ENCODE results near the gene ARRB1. TPM values are rescaled to one million over a fixed set of nuclear protein-coding genes. Genes with fewer than 3 reads are reported as not detected.

ARRB1 gene
- total RNA-seq, 1 experiment from 2014 or later, result 24.2 TPM

GRCh38 chr11:75291741-75292140 lies 59.7 kb downstream of the ARRB1 start (continued):
- no peak for TF ChIP-seq CEBPB (IDR thresholded peaks at IDR 0.05; ENCODE audit: low read depth)
- no peak for TF ChIP-seq ELF1 (IDR thresholded peaks at IDR 0.05; ENCODE audit: borderline replicate concordance, low read depth)
- no peak for TF ChIP-seq CBX3 (IDR thresholded peaks at IDR 0.05; ENCODE audit: low read depth)
- TF ChIP-seq YY1 (IDR thresholded peaks at IDR 0.05; ENCODE audit: extremely low read depth, insufficient replicate concordance, low read depth, low read length), result no peak
- TF ChIP-seq ZNF274 (IDR thresholded peaks at IDR 0.05; ENCODE audit: low read depth, low read length), result no peak
- no peak for TF ChIP-seq TCF7L2 (IDR thresholded peaks at IDR 0.05; ENCODE audit: borderline replicate concordance, extremely low read depth, insufficient read depth, insufficient read length)
- no peak for TF ChIP-seq SIN3A (IDR thresholded peaks at IDR 0.05; ENCODE audit: low read depth)
- no peak for TF ChIP-seq ZBTB33 (IDR thresholded peaks at IDR 0.05; ENCODE audit: extremely low read depth, insufficient replicate concordance, low read length)

GRCh38 chr11:75289919-75290318 lies 61.5 kb downstream of the ARRB1 start:
- Histone ChIP-seq H4K20me1 (ENCODE audit: insufficient read depth) (no peaks in the 10 kb centered on the region), H3K4me2 (ENCODE audit: low read length) (no peak overlapping the region), H3K27ac (ENCODE audit: low read depth, low read length) (no peak overlapping the region), H3K9ac (ENCODE audit: low read length) (no peak overlapping the region), H2AFZ (ENCODE audit: low read depth, low read length, poor library complexity, severe bottlenecking) (no peak overlapping the region), H3K27me3 (ENCODE audit: insufficient read depth, low read length) (no peaks in the 10 kb centered on the region), H3K9me3 (ENCODE audit: control insufficient read depth in 1 of 2, insufficient read depth in 1 of 2, low read depth in 1 of 2, low read length in 2 of 2) (no peaks in the 10 kb centered on the region), H3K79me2 (ENCODE audit: insufficient read depth, low read length) (no peaks in the 10 kb centered on the region), H3K9me2 (ENCODE audit: insufficient read depth) (no peaks in the 10 kb centered on the region), H3K4me3 (replicated peaks in 1 of 2; ENCODE audit: low read depth in 1 of 2, low read length in 2 of 2) (no peak overlapping the region), H3K4me1 (ENCODE audit: control insufficient read depth in 1 of 2, insufficient read depth in 2 of 2, low read length in 2 of 2) (no peaks in the 10 kb centered on the region), H3K36me3 (ENCODE audit: control insufficient read depth in 1 of 2, insufficient read depth in 2 of 2, low read length in 2 of 2) (peaks cover 0 to 2% of the 10 kb centered on the region in 2 experiments; a peak in 1 of 4 replicates)
- DNase-seq (ENCODE audit: low read depth, low spot score) (no peak), ATAC-seq (no peak)
- RAD21 ChIA-PET (ENCODE audit: low non-redundant PET in 1 of 2, low total read pairs in 2 of 2, uncharacterized antibody in 2 of 2, unreplicated experiment in 2 of 2), result no interaction called here
- CTCF ChIA-PET, result no interaction called here
- POLR2A ChIA-PET, result no interaction called here
- intact Hi-C loops (cut with micrococcal nuclease), result no loop called here
- no peak for TF ChIP-seq POLR2A (IDR thresholded peaks at IDR 0.05; ENCODE audit: borderline replicate concordance, extremely low read depth, insufficient read depth, insufficient read length)
- no peak for TF ChIP-seq EGR1 (IDR thresholded peaks at IDR 0.05; ENCODE audit: low read depth)
- TF ChIP-seq RAD21 (IDR thresholded peaks at IDR 0.05; ENCODE audit: low read depth), result no peak
- no peak for TF ChIP-seq ZFX (IDR thresholded peaks at IDR 0.05)
- no peak for TF ChIP-seq EZH2phosphoT487 (IDR thresholded peaks at IDR 0.05; ENCODE audit: borderline replicate concordance)
- TF ChIP-seq YY1 (IDR thresholded peaks at IDR 0.05; ENCODE audit: extremely low read depth, insufficient replicate concordance, low read depth, low read length), result no peak
- no peak for TF ChIP-seq ZBTB33 (IDR thresholded peaks at IDR 0.05; ENCODE audit: extremely low read depth, insufficient replicate concordance, low read length)
- no peak for TF ChIP-seq TCF7L2 (IDR thresholded peaks at IDR 0.05; ENCODE audit: borderline replicate concordance, extremely low read depth, insufficient read depth, insufficient read length)
- TF ChIP-seq SP1 (IDR thresholded peaks at IDR 0.05; ENCODE audit: low read depth), result no peak
- TF ChIP-seq CTCF (IDR thresholded peaks at IDR 0.05 in 2 of 3, conservative IDR thresholded peaks at IDR 0.05 in 1 of 3; ENCODE audit: borderline replicate concordance in 1 of 3, insufficient read depth in 1 of 3, low read depth in 2 of 3, low read length in 2 of 3), result no peak
- TF ChIP-seq POLR2AphosphoS5 (IDR thresholded peaks at IDR 0.05; ENCODE audit: low read depth, low read length), result no peak
- no peak for TF ChIP-seq MAX (IDR thresholded peaks at IDR 0.05)
- TF ChIP-seq JUND (IDR thresholded peaks at IDR 0.05), result no peak
- no peak for TF ChIP-seq EZH2 (IDR thresholded peaks at IDR 0.05)
- TF ChIP-seq SRF (IDR thresholded peaks at IDR 0.05; ENCODE audit: low read depth), result no peak
- TF ChIP-seq FOSL1 (IDR thresholded peaks at IDR 0.05; ENCODE audit: low read depth), result no peak
- no peak for TF ChIP-seq ZNF274 (IDR thresholded peaks at IDR 0.05; ENCODE audit: low read depth, low read length)
- TF ChIP-seq CBX3 (IDR thresholded peaks at IDR 0.05; ENCODE audit: low read depth), result no peak
- no peak for TF ChIP-seq SIN3A (IDR thresholded peaks at IDR 0.05; ENCODE audit: low read depth)
- BruUV-seq (replicated peaks), result no TSS peak
